OCI-M2 (cell line): Measurements from ENCODE around the gene ZNF133.

Experiments used
- DNase-seq: peaks from one replicate; lab custom pipeline; 2025; ENCODE audit not compliant: unreplicated experiment; lab: John Stamatoyannopoulos, UW

The ZNF133 gene

DNA sequence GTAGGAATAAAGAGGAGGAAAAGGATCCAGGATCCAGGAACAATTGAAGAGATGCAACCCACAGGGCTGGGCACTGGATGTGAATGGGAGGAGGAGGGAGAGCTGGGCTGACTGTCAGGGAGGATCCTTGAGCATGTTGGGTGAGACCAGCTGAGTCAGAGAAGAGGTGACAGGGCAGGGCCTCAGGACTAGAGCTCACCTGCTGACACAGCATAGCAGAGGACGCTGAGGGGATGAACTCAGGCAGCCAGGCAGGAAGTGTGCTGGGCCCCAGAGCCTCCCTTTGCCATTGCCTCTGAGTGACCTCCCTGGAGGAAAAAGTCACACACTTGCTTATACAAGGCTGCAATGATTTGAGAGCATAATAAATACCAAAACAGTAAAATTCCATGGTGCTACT, 72.3 kb downstream of the ZNF133 start:
- DNase-seq, result no peak

- DNase-seq, result no peak
Observed at GRCh38 chr20:18361678-18362077, 73.4 kb downstream of the ZNF133 start.

- no peak for DNase-seq
Observed at GRCh38 chr20:18362916-18363315, 74.6 kb downstream of the ZNF133 start.

GRCh38 chr20:18363708-18364107, 75.4 kb downstream of the ZNF133 start:
- no peak for DNase-seq

DNA sequence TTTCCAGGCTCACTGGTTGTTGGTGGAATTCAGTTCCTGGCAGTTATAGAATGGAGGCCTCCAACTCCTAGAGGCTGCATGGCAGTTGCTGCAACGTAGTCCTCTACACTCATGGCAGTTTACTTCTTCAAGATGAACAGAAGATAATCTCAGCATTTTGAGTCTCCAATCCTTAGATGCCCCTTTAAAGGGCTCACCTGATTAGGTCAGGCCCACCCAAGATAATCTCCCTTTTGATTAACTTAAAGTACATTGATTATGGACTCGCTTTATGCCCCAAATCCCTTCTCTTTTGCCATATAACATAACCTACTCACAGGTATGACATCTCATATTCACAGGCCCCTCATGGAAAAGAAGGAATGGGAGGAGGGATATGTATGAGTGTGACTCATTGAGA, 76.4 kb downstream of the ZNF133 start:
- DNase-seq, result no peak
